GM23248 (cell line): Measurements from ENCODE around the gene MVP.

ENCODE experiments used
- EZH2 ChIP-seq: fragments of 200-600 bp; sonication (generic); IDR thresholded peaks from 2 replicates; pipeline ENCODE4 v1.6.1; 2018; ENCODE audit warnings: antibody characterized with exemption, mild to moderate bottlenecking; ENCODE audit not compliant: insufficient read depth, poor library complexity, severe bottlenecking
- EZH2phosphoT487 ChIP-seq: fragments of 200-600 bp; sonication (generic); IDR thresholded peaks from 2 replicates; pipeline ENCODE4 v1.6.1; 2018; ENCODE audit warnings: antibody characterized with exemption, moderate library complexity, mild to moderate bottlenecking, low read depth; ENCODE audit not compliant: insufficient read depth

DNA sequence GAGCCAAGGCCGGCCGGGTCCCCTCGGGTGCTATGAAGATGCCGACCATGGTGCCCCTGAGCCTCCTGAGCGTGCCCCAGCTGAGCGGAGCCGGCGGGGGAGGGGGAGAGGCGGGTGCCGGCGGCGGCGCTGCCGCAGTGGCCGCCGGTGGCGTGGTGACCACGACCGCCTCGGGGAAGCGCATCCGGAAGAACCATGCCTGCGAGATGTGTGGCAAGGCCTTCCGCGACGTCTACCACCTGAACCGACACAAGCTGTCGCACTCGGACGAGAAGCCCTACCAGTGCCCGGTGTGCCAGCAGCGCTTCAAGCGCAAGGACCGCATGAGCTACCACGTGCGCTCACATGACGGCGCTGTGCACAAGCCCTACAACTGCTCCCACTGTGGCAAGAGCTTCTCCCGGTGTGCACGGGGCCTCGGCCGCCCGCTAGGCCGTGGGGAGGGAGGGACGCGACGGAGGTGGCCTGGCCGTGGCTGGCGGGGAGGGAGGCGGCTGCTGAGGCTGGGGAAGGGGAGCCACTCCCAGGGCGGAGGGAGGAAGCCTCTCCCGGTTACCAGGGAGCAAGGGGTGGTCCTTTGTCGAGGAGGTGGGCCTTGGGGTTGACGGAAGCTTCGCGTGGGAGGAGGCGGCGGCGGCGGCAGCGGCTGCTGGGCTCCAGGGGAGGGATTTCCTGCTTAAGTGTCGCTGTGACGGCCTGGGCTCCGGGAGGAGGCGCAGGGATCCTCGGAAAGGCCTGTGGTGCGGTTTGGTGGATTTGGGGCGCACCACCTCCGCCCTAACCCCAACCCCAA lies 12.6 kb upstream of the MVP start:
- TF ChIP-seq EZH2 (no peak), EZH2phosphoT487 (no peak)
